SIG-M5 treated with dmso at 0.1 percent for 504 hours (cell line): ENCODE results near the gene HRH1.
"Not testable (repeated sequence)": the region's sequence is repeated elsewhere in the genome, so short reads cannot be mapped to it uniquely, and the experiment has no call there.

Experiments
- DNase-seq: peaks from one replicate; lab custom pipeline; 2025; ENCODE audit not compliant: unreplicated experiment; lab: John Stamatoyannopoulos, UW

HRH1 gene

GRCh38 chr3:11236588-11237461, 82.5 kb downstream of the HRH1 start:
- DNase-seq: peak; percentile 39

GRCh38 chr3:11238060-11238459, 83.8 kb downstream of the HRH1 start:
- DNase-seq: no peak

DNA sequence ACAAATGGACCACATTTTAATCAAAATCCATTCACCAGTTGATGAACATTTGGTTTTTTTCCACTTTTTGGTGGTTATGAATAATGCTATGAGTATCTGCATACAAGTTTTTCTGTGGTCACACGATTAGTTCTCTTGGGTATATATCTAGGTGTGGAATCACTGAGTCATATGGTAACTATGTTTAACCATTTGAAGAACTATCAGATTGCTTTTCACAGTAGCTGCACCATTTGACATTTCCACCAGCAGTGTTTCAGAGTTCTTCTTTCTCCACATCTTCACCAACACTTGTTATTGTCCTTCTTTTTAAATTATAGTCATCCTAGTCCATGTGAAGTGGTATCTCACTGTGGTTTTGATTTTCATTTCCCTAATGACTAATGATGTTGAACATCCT, 84.6 kb downstream of the HRH1 start:
- no peak for DNase-seq

DNA sequence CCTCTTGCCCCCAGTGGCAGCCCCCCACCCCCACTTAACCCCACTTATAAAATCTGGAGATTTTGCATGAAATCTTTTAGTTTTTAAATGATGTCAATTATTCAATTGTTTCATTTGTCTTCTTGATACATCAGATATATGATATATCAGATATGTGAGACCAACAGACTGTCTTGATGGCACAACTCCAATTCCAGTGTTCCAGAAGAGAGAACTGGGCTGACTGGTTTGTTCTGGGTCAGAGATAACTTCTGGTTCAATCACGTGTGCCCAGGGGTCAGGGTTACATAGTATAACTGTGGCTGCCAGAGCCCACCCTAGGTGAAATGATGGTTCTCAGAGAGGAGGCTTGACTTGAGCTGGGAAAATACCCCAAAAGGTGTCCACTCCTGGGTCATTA, 85.5 kb downstream of the HRH1 start:
- DNase-seq: no peak

DNA sequence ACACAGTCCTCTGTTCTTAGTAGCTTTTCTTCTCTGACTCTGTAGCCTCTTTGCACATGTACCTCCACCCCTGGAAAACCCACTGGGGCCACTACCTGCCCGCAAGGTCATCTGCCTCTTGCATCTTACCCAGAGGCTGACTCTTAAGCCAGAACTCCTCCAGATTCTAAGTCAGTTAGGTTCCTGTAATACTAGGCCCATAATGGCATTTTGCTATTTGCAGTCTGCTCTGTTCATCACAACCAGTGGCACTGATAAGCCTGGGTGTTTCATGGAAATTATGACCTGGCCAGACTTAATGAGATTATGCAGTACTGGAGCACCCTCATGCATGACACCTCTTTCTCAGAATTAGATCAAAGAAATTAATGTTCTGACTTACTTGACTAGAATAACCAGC, 86.2 kb downstream of the HRH1 start:
- DNase-seq: no peak

DNA sequence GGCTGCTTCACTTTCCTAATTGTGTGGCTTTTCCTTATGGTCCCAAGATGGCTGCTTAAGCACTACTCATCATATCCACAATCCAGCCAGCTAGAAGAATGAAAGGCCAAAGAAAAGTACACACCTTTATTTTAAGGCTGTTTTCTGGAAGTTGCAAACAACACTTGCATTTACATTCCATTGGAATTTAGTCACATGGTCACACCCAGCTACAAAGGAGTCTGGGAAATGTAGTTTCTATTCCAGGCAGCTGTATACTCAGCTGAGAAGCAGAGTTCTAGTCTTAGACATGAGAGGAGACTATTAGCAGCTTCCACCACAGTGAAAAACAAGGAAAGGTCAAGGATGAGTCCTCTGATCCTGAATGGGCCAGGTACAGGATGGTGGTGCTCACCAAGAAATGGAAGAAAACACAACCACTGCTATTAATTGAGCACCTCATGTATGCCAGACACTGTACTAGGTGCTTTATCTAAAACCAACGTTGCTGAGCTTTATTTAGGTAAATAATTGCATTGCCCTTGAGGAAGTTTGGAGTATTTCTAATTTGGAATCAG, 89.9 kb downstream of the HRH1 start:
- DNase-seq: no peak

DNA sequence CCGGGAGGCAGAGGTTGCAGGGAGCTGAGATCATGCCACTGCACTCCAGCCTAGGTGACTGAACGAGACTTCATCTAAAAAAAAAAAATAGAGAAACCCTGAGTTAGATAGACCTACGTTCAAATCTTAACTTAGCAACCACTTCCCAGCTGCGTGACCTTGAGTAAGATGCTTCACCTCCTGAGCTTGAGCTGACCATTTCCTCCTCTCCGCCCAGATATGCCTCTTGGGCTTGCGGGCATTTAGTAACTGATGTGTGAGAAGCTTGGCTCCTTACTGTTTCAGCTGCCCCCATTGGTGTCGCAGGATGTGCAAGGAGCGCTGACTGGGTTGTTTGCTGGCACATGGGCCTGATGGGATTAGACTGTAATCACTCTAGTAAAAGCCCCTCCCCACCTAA, 91.0 kb downstream of the HRH1 start:
- DNase-seq: no peak

- DNase-seq: no peak
These were observed 91.8 kb downstream of the HRH1 start for GRCh38 chr3:11245827-11246662.

DNA sequence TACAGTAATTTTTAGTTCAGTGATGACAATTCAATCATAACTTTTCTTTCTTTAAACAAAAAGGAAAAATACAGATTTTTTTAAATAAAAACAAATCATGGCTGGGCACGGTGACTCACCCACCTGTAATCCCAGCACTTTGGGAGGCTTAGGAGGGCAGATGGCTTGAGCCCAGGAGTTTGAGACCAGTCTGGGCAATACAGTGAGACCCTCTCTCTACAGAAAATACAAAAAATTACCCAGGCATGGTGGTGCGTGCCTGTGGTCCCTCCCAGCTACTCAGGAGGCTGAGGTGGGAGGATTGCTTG, 92.3 kb downstream of the HRH1 start:
- DNase-seq: no peak

GRCh38 chr3:11247362-11247761, 93.1 kb downstream of the HRH1 start:
- DNase-seq: no peak

GRCh38 chr3:11248596-11248995, 94.3 kb downstream of the HRH1 start:
- DNase-seq: no peak

GRCh38 chr3:11250902-11251806, 96.9 kb downstream of the HRH1 start:
- no peak for DNase-seq

- no peak for DNase-seq
These were observed 97.5 kb downstream of the HRH1 start for GRCh38 chr3:11251807-11252176.

DNA sequence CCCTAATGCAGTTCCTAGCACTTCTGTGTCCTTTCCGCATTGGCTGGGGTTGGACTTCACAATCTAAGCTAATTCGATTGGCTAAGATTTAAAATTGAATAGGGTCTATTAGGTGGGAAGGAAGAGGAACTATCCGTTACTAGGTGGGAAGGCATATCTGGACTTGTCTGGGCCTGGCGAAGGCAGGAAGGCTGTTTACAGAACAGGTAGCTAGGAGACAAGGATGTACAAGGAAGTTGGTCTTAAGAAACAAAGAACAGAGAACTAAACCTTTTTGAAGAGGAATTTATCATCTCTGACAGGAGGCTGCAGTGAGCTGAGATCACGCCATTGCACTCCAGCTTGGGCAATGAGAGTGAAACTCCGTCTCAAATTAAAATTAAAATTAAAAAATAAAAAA, 100.6 kb downstream of the HRH1 start:
- DNase-seq: no peak

GRCh38 chr3:11255537-11255936, 101.2 kb downstream of the HRH1 start:
- DNase-seq: not testable (repeated sequence)

DNA sequence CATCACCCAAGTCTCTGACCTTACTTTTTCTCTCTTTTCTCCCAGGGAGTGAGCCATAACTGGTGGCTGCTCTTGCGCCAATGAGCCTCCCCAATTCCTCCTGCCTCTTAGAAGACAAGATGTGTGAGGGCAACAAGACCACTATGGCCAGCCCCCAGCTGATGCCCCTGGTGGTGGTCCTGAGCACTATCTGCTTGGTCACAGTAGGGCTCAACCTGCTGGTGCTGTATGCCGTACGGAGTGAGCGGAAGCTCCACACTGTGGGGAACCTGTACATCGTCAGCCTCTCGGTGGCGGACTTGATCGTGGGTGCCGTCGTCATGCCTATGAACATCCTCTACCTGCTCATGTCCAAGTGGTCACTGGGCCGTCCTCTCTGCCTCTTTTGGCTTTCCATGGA, 104.7 kb downstream of the HRH1 start:
- DNase-seq: no peak

- no peak for DNase-seq
These were observed 106.2 kb downstream of the HRH1 start for GRCh38 chr3:11260460-11260859.

- DNase-seq: no peak
These were observed 114.7 kb downstream of the HRH1 start for GRCh38 chr3:11269007-11269406.

DNA sequence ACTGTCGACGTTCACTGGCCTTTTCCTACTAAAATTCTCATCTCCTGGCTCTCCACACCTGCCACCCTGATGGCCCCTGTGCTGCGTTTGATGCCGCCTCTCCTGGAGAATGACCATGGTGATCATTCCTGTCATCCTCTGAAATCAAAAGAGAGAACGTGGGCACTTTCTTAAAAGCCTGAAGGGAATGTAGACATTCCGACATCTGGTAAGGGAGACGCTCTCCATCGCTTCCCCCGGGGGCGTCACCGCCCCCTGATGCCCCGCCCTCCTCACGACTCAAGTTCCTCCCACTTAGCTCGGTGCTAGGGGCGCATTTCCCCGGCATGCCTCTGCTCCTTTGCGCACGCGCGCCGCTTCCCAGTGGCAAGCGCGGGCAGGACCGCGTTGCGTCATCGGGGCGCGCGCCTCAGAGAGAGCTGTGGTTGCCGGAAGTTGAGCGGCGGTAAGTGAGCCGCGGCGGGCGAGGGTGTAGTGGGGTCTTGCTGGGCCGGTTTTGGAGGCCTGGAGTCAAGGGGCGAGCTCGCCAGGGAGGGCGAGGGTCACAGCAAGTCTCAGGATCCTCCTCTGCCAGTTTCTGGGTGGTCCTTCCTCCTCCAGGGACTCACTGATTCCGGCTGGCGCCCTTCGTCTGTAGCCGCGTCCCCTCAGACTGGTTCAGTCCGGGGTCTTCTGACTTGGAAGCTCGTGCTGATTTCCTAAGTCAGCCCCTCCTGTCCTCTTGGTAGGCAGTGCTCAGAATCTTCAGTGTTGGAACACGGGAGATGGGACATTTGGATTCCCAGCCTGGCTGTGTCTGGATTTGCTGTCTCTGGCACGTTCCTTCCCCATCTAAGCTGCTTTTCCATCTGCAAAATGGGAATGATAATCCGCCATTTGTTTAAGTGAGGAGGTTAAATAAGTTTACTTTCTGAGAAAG, 118.0 kb downstream of the HRH1 start, which contains the start of gene ATG7:
Gene ATG7, plus strand, starts transcription at position 412 of the 919 bp plus-strand sequence. CDS start 26,299 bp downstream, outside the sequence.
- peak; percentile 96 for DNase-seq
